ENCODE data around the gene MOGAT3. TPM values are rescaled to one million over a fixed set of nuclear protein-coding genes. Genes with fewer than 3 reads are reported as not detected.

MOGAT3 gene
- total RNA-seq, 1 experiment from 2014 or later = 0.81 TPM

- TF ChIP-seq PRDM15 (CRISPR knock-in tag; IDR thresholded peaks at IDR 0.05) (no peak), MXD4 (CRISPR knock-in tag; IDR thresholded peaks at IDR 0.05; ENCODE audit: borderline replicate concordance) (no peak), ZNF317 (CRISPR knock-in tag; IDR thresholded peaks at IDR 0.05; ENCODE audit: borderline replicate concordance, low read depth) (no peak)
- TF ChIP-seq, protein P1, sequence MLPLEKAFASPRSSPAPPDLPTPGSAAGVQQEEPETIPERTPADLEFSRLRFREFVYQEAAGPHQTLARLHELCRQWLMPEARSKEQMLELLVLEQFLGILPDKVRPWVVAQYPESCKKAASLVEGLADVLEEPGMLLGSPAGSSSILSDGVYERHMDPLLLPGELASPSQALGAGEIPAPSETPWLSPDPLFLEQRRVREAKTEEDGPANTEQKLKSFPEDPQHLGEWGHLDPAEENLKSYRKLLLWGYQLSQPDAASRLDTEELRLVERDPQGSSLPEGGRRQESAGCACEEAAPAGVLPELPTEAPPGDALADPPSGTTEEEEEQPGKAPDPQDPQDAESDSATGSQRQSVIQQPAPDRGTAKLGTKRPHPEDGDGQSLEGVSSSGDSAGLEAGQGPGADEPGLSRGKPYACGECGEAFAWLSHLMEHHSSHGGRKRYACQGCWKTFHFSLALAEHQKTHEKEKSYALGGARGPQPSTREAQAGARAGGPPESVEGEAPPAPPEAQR (CRISPR knock-in tag; IDR thresholded peaks at IDR 0.05) = no peak
Measured at GRCh38 chr7:101212014-101212413, 11.2 kb upstream of the MOGAT3 start (continued).

DNA sequence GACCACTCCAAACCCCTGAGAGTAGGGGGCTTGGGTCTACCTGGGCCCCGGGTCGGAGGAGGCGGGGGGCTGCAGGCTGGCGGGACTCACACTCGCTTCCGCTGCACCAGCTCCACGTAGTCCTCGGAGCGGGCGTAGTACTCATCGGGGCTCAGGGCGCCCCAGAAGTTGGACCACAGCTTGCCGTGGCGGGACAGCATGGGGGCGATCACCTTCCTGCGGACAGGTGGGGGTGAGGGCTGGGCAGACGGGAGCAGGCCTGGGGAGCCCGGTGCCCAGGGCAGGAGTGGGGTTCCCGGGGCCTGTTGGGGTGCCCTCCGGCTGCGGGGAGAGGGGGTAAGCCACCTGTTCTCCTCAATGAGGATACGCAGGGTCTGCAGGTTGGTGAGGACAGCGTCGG is 10.7 kb upstream of the MOGAT3 start:
- Mint-ChIP-seq H3K36me3 (peaks cover 3% of the 10 kb centered on the region; the same call in 1 of the 2 replicates), H3K27me3 (ENCODE audit: low read depth) (no peaks in the 10 kb centered on the region), H3K9me3 (no peaks in the 10 kb centered on the region), H3K27ac (no peak overlapping the region), H3K4me1 (peaks cover 6% of the 10 kb centered on the region), H3K4me3 (no peak overlapping the region)
- TF ChIP-seq ZNF317 (CRISPR knock-in tag; IDR thresholded peaks at IDR 0.05; ENCODE audit: borderline replicate concordance, low read depth) (no peak), CREB1 (CRISPR knock-in tag; IDR thresholded peaks at IDR 0.05) (no peak), ZNF263 (CRISPR knock-in tag; IDR thresholded peaks at IDR 0.05; ENCODE audit: low read depth) (no peak), NFATC4 (CRISPR knock-in tag; IDR thresholded peaks at IDR 0.05) (no peak), JAZF1 (CRISPR knock-in tag; IDR thresholded peaks at IDR 0.05) (no peak)
- TF ChIP-seq, protein P2, sequence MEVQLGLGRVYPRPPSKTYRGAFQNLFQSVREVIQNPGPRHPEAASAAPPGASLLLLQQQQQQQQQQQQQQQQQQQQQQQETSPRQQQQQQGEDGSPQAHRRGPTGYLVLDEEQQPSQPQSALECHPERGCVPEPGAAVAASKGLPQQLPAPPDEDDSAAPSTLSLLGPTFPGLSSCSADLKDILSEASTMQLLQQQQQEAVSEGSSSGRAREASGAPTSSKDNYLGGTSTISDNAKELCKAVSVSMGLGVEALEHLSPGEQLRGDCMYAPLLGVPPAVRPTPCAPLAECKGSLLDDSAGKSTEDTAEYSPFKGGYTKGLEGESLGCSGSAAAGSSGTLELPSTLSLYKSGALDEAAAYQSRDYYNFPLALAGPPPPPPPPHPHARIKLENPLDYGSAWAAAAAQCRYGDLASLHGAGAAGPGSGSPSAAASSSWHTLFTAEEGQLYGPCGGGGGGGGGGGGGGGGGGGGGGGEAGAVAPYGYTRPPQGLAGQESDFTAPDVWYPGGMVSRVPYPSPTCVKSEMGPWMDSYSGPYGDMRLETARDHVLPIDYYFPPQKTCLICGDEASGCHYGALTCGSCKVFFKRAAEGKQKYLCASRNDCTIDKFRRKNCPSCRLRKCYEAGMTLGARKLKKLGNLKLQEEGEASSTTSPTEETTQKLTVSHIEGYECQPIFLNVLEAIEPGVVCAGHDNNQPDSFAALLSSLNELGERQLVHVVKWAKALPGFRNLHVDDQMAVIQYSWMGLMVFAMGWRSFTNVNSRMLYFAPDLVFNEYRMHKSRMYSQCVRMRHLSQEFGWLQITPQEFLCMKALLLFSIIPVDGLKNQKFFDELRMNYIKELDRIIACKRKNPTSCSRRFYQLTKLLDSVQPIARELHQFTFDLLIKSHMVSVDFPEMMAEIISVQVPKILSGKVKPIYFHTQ (CRISPR knock-in tag; IDR thresholded peaks at IDR 0.05) = no peak
- ATAC-seq (no peak), DNase-seq (ENCODE audit: low spot score) (no peak)
- CTCF ChIA-PET = interaction anchor here (0.9 to 3.7 kb wide), 2 partner anchors 10 to 71 kb away, joined by 5 to 16 read pairs; no protein-coding TSS in a partner anchor
- POLR2A ChIA-PET = no interaction called here

GRCh38 chr7:101210143-101210542 is 9.3 kb upstream of the MOGAT3 start:
- POLR2A ChIA-PET = no interaction called here
- CTCF ChIA-PET = interaction anchor here (0.7 to 3.7 kb wide), 2 partner anchors 17 to 73 kb away, joined by 4 to 16 read pairs; no protein-coding TSS in a partner anchor
- DNase-seq (ENCODE audit: low spot score) = no peak
- no peak for ATAC-seq
- H3K4me1 Mint-ChIP-seq = no peaks in the 10 kb centered on the region
- no peaks in the 10 kb centered on the region for H3K9me3 Mint-ChIP-seq
- H3K36me3 Mint-ChIP-seq = peaks cover 3% of the 10 kb centered on the region; the same call in 1 of the 2 replicates
- no peak overlapping the region for H3K27ac Mint-ChIP-seq
- no peaks in the 10 kb centered on the region for H3K27me3 Mint-ChIP-seq (ENCODE audit: low read depth)
- no peak overlapping the region for H3K4me3 Mint-ChIP-seq
- TF ChIP-seq, protein P3, sequence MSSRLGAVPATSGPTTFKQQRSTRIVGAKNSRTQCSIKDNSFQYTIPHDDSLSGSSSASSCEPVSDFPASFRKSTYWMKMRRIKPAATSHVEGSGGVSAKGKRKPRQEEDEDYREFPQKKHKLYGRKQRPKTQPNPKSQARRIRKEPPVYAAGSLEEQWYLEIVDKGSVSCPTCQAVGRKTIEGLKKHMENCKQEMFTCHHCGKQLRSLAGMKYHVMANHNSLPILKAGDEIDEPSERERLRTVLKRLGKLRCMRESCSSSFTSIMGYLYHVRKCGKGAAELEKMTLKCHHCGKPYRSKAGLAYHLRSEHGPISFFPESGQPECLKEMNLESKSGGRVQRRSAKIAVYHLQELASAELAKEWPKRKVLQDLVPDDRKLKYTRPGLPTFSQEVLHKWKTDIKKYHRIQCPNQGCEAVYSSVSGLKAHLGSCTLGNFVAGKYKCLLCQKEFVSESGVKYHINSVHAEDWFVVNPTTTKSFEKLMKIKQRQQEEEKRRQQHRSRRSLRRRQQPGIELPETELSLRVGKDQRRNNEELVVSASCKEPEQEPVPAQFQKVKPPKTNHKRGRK (CRISPR knock-in tag; IDR thresholded peaks at IDR 0.05; ENCODE audit: borderline replicate concordance) = no peak
- TF ChIP-seq ATF1 (CRISPR knock-in tag; IDR thresholded peaks at IDR 0.05) (no peak), MLX (CRISPR knock-in tag; IDR thresholded peaks at IDR 0.05) (no peak), CBFB (CRISPR knock-in tag; IDR thresholded peaks at IDR 0.05; ENCODE audit: low read depth) (no peak), NR1H2 (CRISPR knock-in tag; IDR thresholded peaks at IDR 0.05) (no peak)
- TF ChIP-seq, protein P4, sequence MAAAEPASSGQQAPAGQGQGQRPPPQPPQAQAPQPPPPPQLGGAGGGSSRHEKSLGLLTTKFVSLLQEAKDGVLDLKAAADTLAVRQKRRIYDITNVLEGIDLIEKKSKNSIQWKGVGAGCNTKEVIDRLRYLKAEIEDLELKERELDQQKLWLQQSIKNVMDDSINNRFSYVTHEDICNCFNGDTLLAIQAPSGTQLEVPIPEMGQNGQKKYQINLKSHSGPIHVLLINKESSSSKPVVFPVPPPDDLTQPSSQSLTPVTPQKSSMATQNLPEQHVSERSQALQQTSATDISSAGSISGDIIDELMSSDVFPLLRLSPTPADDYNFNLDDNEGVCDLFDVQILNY (CRISPR knock-in tag; IDR thresholded peaks at IDR 0.05) = no peak
- TF ChIP-seq, protein P5, sequence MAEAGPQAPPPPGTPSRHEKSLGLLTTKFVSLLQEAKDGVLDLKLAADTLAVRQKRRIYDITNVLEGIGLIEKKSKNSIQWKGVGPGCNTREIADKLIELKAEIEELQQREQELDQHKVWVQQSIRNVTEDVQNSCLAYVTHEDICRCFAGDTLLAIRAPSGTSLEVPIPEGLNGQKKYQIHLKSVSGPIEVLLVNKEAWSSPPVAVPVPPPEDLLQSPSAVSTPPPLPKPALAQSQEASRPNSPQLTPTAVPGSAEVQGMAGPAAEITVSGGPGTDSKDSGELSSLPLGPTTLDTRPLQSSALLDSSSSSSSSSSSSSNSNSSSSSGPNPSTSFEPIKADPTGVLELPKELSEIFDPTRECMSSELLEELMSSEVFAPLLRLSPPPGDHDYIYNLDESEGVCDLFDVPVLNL (CRISPR knock-in tag; IDR thresholded peaks at IDR 0.05; ENCODE audit: borderline replicate concordance, low read depth) = no peak
- TF ChIP-seq, protein P6, sequence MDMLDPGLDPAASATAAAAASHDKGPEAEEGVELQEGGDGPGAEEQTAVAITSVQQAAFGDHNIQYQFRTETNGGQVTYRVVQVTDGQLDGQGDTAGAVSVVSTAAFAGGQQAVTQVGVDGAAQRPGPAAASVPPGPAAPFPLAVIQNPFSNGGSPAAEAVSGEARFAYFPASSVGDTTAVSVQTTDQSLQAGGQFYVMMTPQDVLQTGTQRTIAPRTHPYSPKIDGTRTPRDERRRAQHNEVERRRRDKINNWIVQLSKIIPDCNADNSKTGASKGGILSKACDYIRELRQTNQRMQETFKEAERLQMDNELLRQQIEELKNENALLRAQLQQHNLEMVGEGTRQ (CRISPR knock-in tag; IDR thresholded peaks at IDR 0.05) = no peak
- TF ChIP-seq, protein P1 (CRISPR knock-in tag; IDR thresholded peaks at IDR 0.05) = no peak
